COR-L47 (cell line): Measurements from ENCODE around the gene KLHL42.

Experiments used
- DNase-seq: peaks from one replicate; lab custom pipeline; 2025; lab: John Stamatoyannopoulos, UW

The KLHL42 gene

GRCh38 chr12:27780612-27781408, 777 bp downstream of the KLHL42 start:
- no peak for DNase-seq

GRCh38 chr12:27781680-27782079, 1.6 kb downstream of the KLHL42 start:
- no peak for DNase-seq

GRCh38 chr12:27782481-27782880, 2.4 kb downstream of the KLHL42 start:
- DNase-seq = no peak

GRCh38 chr12:27785882-27786570, 6.0 kb downstream of the KLHL42 start:
- DNase-seq = peak; percentile 23

GRCh38 chr12:27787559-27787958, 7.5 kb downstream of the KLHL42 start:
- DNase-seq = no peak

- no peak for DNase-seq
Observed at GRCh38 chr12:27790179-27790578, 10.1 kb downstream of the KLHL42 start.

GRCh38 chr12:27794818-27795584, 15.0 kb downstream of the KLHL42 start:
- no peak for DNase-seq

- no peak for DNase-seq
Observed at GRCh38 chr12:27796128-27796527, 16.1 kb downstream of the KLHL42 start.

- DNase-seq = no peak
Observed at GRCh38 chr12:27797301-27798025, 17.4 kb downstream of the KLHL42 start.

- DNase-seq = no peak
Observed at GRCh38 chr12:27800819-27801218, 20.8 kb downstream of the KLHL42 start.

GRCh38 chr12:27801630-27802029, 21.6 kb downstream of the KLHL42 start:
- no peak for DNase-seq

GRCh38 chr12:27802511-27802910, 22.5 kb downstream of the KLHL42 start:
- DNase-seq = no peak

- DNase-seq = no peak
Observed at GRCh38 chr12:27802936-27803335, 22.9 kb downstream of the KLHL42 start.

GRCh38 chr12:27805238-27805637, 25.2 kb downstream of the KLHL42 start:
- DNase-seq = no peak

- no peak for DNase-seq
Observed at GRCh38 chr12:27806259-27806658, 26.2 kb downstream of the KLHL42 start.

- DNase-seq = no peak
Observed at GRCh38 chr12:27807063-27807703, 27.1 kb downstream of the KLHL42 start.

- DNase-seq = no peak
Observed at GRCh38 chr12:27808841-27809240, 28.8 kb downstream of the KLHL42 start.

- no peak for DNase-seq
Observed at GRCh38 chr12:27810756-27811155, 30.7 kb downstream of the KLHL42 start.

- no peak for DNase-seq
Observed at GRCh38 chr12:27812502-27812901, 32.5 kb downstream of the KLHL42 start.

GRCh38 chr12:27814411-27814810, 34.4 kb downstream of the KLHL42 start:
- no peak for DNase-seq

- no peak for DNase-seq
Observed at GRCh38 chr12:27814851-27815591, 35.0 kb downstream of the KLHL42 start.
